ENCODE measurements around the gene ZNF805. TPM values are rescaled to one million over a fixed set of nuclear protein-coding genes. Genes with fewer than 3 reads are reported as not detected.

The ZNF805 gene
- 10 to 100 TPM; 25.9 to 32.7 (median 31.0) TPM for total RNA-seq
- total RNA-seq (2013): 29.2 TPM

- under 1% methylated on average over 61 of the region's 61 CpGs for WGBS (ENCODE audit: insufficient coverage)
- H3K36me3 Mint-ChIP-seq: no peaks in the 10 kb centered on the region
Measured at GRCh38 chr19:57240311-57241090, at the start of gene ZNF805. Gene ZNF805 (plus strand): TSS chr19:57240632. CDS start chr19:57240892, 260 bp downstream.

GRCh38 chr19:57191141-57192076 lies 49.0 kb upstream of the ZNF805 start, which contains the start of gene ZNF264:
Gene ZNF264 (plus strand): TSS chr19:57191500. CDS start chr19:57191914, 414 bp downstream.
- peaks cover 27% of the 10 kb centered on the region for H3K36me3 ChIP-seq (ENCODE audit: control insufficient read depth, insufficient read depth, low read length)
- H3K27ac Mint-ChIP-seq: peak within 1 kb of the TSS; percentile 90 to 94
- DNase-seq (peak; percentile 88 to 93), ATAC-seq (peak; percentile 85 to 94 (median 93))
- H3K9me3 ChIP-seq (ENCODE audit: control insufficient read depth, insufficient read depth, low read length): no peaks in the 10 kb centered on the region
- H3K4me1 Mint-ChIP-seq: peaks cover 24 to 32% of the 10 kb centered on the region in 2 donors
- H3K36me3 Mint-ChIP-seq: peaks cover 20% of the 10 kb centered on the region
- H3K4me1 ChIP-seq (ENCODE audit: control insufficient read depth, insufficient read depth, low read length): peaks cover 20% of the 10 kb centered on the region
- peak within 1 kb of the TSS; percentile 90 for H3K27ac ChIP-seq (ENCODE audit: low read length)
- intact Hi-C loops (cut with micrococcal nuclease): loop anchor here (2.0 kb wide), 1 partner anchor 89 kb away; the partner anchor contains the start of gene ZNF460
- peaks cover 8 to 11% of the 10 kb centered on the region in 2 donors for H3K27me3 Mint-ChIP-seq (ENCODE audit: low read depth in 2 of 2)
- TF ChIP-seq CTCF (IDR thresholded peaks at IDR 0.05): no peak
- WGBS (ENCODE audit: insufficient coverage): 2% methylated on average over 81 of the region's 81 CpGs
- H3K4me3 ChIP-seq (ENCODE audit: low read length): peak within 1 kb of the TSS; percentile 67
- peak within 1 kb of the TSS; percentile 93 for H3K4me3 Mint-ChIP-seq
- H3K9me3 Mint-ChIP-seq: peaks cover 2 to 3% of the 10 kb centered on the region in 2 donors
- H3K27me3 ChIP-seq (ENCODE audit: control insufficient read depth, insufficient read depth, low read length): peaks cover 8% of the 10 kb centered on the region

More at GRCh38 chr19:57240311-57241090, at the start of gene ZNF805:
- peaks cover 12% of the 10 kb centered on the region for H3K36me3 ChIP-seq (ENCODE audit: control insufficient read depth, insufficient read depth, low read length)
- peak within 1 kb of the TSS; percentile 78 for H3K4me3 ChIP-seq (ENCODE audit: low read length)
- peak within 1 kb of the TSS; percentile 87 for H3K27ac ChIP-seq (ENCODE audit: low read length)
- peak; percentile 89 to 98 for DNase-seq
- Mint-ChIP-seq H3K9me3 (no peaks in the 10 kb centered on the region), H3K27ac (peak within 1 kb of the TSS; percentile 94 to 96), H3K27me3 (ENCODE audit: low read depth in 2 of 2) (no peaks in the 10 kb centered on the region), H3K4me1 (peaks cover 29 to 34% of the 10 kb centered on the region in 2 donors), H3K4me3 (peak within 1 kb of the TSS; percentile 95)
- H3K27me3 ChIP-seq (ENCODE audit: control insufficient read depth, insufficient read depth, low read length): no peaks in the 10 kb centered on the region
- H3K4me1 ChIP-seq (ENCODE audit: control insufficient read depth, insufficient read depth, low read length): peaks cover 22% of the 10 kb centered on the region
- TF ChIP-seq CTCF (IDR thresholded peaks at IDR 0.05): no peak
- no peaks in the 10 kb centered on the region for H3K9me3 ChIP-seq (ENCODE audit: control insufficient read depth, insufficient read depth, low read length)
- intact Hi-C loops (cut with micrococcal nuclease): loop anchor here (1.0 to 2.0 kb wide), 4 partner anchors 40 to 123 kb away; partner anchors contain the start of genes TRAPPC2B, ZNF304, ZNF460 and ZNF543
- peak; percentile 92 to 97 (median 94) for ATAC-seq

- peak overlapping the region; percentile 90 for H3K27ac ChIP-seq (ENCODE audit: low read length)
- ATAC-seq (no peak), DNase-seq (no peak)
- 16% methylated on average over 9 of the region's 9 CpGs for WGBS (ENCODE audit: insufficient coverage)
- peaks cover 20% of the 10 kb centered on the region for H3K4me1 ChIP-seq (ENCODE audit: control insufficient read depth, insufficient read depth, low read length)
- no peak for TF ChIP-seq CTCF (IDR thresholded peaks at IDR 0.05)
- peak overlapping the region; percentile 67 for H3K4me3 ChIP-seq (ENCODE audit: low read length)
- intact Hi-C loops (cut with micrococcal nuclease): loop anchor here (2.0 kb wide), 1 partner anchor 89 kb away; the partner anchor contains the start of gene ZNF460
- peak overlapping the region; percentile 93 for H3K4me3 Mint-ChIP-seq
- no peaks in the 10 kb centered on the region for H3K9me3 ChIP-seq (ENCODE audit: control insufficient read depth, insufficient read depth, low read length)
- H3K9me3 Mint-ChIP-seq: peaks cover 2 to 3% of the 10 kb centered on the region in 2 donors
- peaks cover 33% of the 10 kb centered on the region for H3K36me3 ChIP-seq (ENCODE audit: control insufficient read depth, insufficient read depth, low read length)
- H3K4me1 Mint-ChIP-seq: peaks cover 31 to 38% of the 10 kb centered on the region in 2 donors
- H3K27me3 Mint-ChIP-seq (ENCODE audit: low read depth in 2 of 2): peaks cover 7 to 11% of the 10 kb centered on the region in 2 donors
- H3K36me3 Mint-ChIP-seq: peaks cover 27% of the 10 kb centered on the region
- peaks cover 6% of the 10 kb centered on the region for H3K27me3 ChIP-seq (ENCODE audit: control insufficient read depth, insufficient read depth, low read length)
- peak overlapping the region; percentile 90 to 94 for H3K27ac Mint-ChIP-seq
Measured at GRCh38 chr19:57192077-57192420, 48.4 kb upstream of the ZNF805 start.
